HepG2 (cell line): ENCODE measurements around the gene ACSL4. TPM values are rescaled to one million over a fixed set of nuclear protein-coding genes. Genes with fewer than 3 reads are reported as not detected.
A peak's percentile ranks its signal among the peaks of the same experiment; 100 is the strongest.

ENCODE experiments used
- GATAD1 ChIP-seq: IDR thresholded peaks from 2 replicates; pipeline ENCODE4 v1.6.1; 2016; ENCODE audit warnings: missing genetic modification reagents, missing compliant biosample characterization
- HMG20B ChIP-seq: conservative IDR thresholded peaks from 2 replicates; pipeline ENCODE4 v1.6.1; 2016; ENCODE audit warnings: missing genetic modification reagents, missing compliant biosample characterization
- MEF2D ChIP-seq: sonication (generic); formaldehyde crosslinking; IDR thresholded peaks from 2 replicates; pipeline ENCODE4 v1.5.1; 2020; ENCODE audit warnings: mild to moderate bottlenecking, missing genetic modification reagents
- NFIC ChIP-seq: IDR thresholded peaks from 2 replicates; pipeline ENCODE4 v1.6.1; 2012; ENCODE audit warnings: mild to moderate bottlenecking, low read length, inconsistent platforms
- NFKBIZ ChIP-seq: IDR thresholded peaks from 2 replicates; pipeline ENCODE4 v1.6.1; 2018; ENCODE audit warnings: missing genetic modification reagents, missing compliant biosample characterization
- REXO4 ChIP-seq: sonication (generic); formaldehyde crosslinking; IDR thresholded peaks from 2 replicates; pipeline ENCODE4 v1.8.0; 2022; ENCODE audit warnings: missing genetic modification reagents, mild to moderate bottlenecking, borderline replicate concordance
- SIX1 ChIP-seq: sonication (generic); formaldehyde crosslinking; IDR thresholded peaks from 2 replicates; pipeline ENCODE4 v1.4.0; 2020; ENCODE audit warnings: missing genetic modification reagents, borderline replicate concordance
- SMARCE1 ChIP-seq: fragments of 450-650 bp; IDR thresholded peaks from 2 replicates; pipeline ENCODE4 v1.6.1; 2017; ENCODE audit warnings: borderline replicate concordance
- TOE1 ChIP-seq: sonication (generic); formaldehyde crosslinking; IDR thresholded peaks from 2 replicates; pipeline ENCODE4 v1.4.0; 2020; ENCODE audit warnings: mild to moderate bottlenecking, missing genetic modification reagents
- TOPORS ChIP-seq: sonication (generic); formaldehyde crosslinking; IDR thresholded peaks from 2 replicates; pipeline ENCODE4 v1.8.0; 2023; ENCODE audit warnings: mild to moderate bottlenecking, missing genetic modification reagents
- ZNF350 ChIP-seq: sonication (generic); formaldehyde crosslinking; IDR thresholded peaks from 2 replicates; pipeline ENCODE4 v1.4.0; 2020; ENCODE audit warnings: mild to moderate bottlenecking, low read depth, missing genetic modification reagents, borderline replicate concordance
- ZNF747 ChIP-seq: sonication (generic); formaldehyde crosslinking; IDR thresholded peaks from 2 replicates; pipeline ENCODE4 v1.8.1; 2023; ENCODE audit warnings: missing genetic modification reagents, mild to moderate bottlenecking, borderline replicate concordance
- ZNF768 ChIP-seq: sonication (generic); formaldehyde crosslinking; IDR thresholded peaks from 2 replicates; pipeline ENCODE4 v1.4.0; 2020; ENCODE audit warnings: missing genetic modification reagents
- polyA plus RNA-seq, 8 experiments: library from polyadenylated mRNA; depleted of rRNA in 3 of 8; stranded (reverse) in 7 of 8; unstranded in 1 of 8; fragments of >200 nt; fragmentation: Illumina TruSeq in 4 of 8; extraction: Trizol in 4 of 8; gene quantifications; 2 replicates each; pipeline versions ENCODE4 v1.2.1 to v1.2.3, GENCODE V29; 2011 to 2016; ENCODE audit warnings: low read depth in 4 of 8, missing spikeins in 1 of 8, mixed read lengths in 1 of 8; ENCODE audit not compliant: insufficient read depth in 1 of 8
- total RNA-seq, 5 experiments: library from RNA; depleted of rRNA; stranded (reverse); fragments of >200 nt; fragmentation: Illumina TruSeq; extraction: Trizol; gene quantifications; 2 replicates each; pipeline ENCODE4 v1.2.3, GENCODE V29; 2016; ENCODE audit warnings: low read depth in 1 of 5
- TF ChIP-seq, protein P1 (sequence below): sonication (generic); formaldehyde crosslinking; IDR thresholded peaks from 2 replicates; pipeline ENCODE4 v1.4.0; 2020; ENCODE audit warnings: missing genetic modification reagents, borderline replicate concordance
- TF ChIP-seq, protein P2 (sequence below): sonication (generic); formaldehyde crosslinking; IDR thresholded peaks from 2 replicates; pipeline ENCODE4 v1.5.0; 2020; ENCODE audit warnings: missing genetic modification reagents
- TF ChIP-seq, protein P3 (sequence below): sonication (generic); formaldehyde crosslinking; IDR thresholded peaks from 2 replicates; pipeline ENCODE4 v1.5.0; 2020; ENCODE audit warnings: mild to moderate bottlenecking, missing genetic modification reagents, moderate library complexity

The ACSL4 gene
- total and polyA plus RNA-seq, 2 of the 13 experiments (the other 11 are each of a cell fraction or from before 2014, with no cell fraction given) = 207 to 316 TPM

DNA sequence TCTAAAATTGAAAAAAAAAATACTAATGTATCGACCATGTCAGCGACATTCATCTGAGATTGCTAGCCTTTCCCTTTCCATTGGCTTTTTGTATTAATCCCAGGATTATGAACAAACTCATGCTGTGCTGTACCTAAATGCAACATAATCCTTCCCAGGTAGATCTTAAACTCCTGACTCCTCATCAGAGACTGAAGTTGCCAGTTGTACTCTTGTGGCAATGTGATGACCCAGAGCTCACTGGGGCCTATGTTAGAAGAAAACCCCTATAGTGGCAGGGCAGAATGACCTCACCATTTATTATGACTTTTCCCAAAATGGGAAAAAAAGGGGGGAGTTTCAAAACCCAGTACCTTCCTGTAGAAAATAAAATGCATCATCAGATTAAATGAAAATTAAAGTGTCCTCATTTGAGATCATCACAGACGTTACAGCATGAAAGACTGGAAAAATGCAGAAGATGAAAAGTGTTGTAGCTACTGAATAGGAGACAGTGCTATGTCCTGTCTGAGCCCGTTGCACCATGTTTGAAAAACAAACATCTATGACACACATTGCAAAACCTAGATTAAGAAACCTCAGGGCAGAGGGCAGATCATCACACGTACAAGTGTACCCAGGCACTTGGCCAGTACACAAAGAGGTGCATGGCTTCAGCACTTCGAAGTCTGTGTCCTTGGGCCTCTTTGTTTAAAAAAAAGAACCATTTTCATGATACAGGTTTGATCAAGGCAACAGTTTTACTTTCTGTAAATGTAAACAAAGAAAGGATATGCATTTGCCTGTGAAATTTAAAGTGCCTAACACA is 6.8 kb upstream of the ACSL4 start (continued):
- TF ChIP-seq, protein P1, sequence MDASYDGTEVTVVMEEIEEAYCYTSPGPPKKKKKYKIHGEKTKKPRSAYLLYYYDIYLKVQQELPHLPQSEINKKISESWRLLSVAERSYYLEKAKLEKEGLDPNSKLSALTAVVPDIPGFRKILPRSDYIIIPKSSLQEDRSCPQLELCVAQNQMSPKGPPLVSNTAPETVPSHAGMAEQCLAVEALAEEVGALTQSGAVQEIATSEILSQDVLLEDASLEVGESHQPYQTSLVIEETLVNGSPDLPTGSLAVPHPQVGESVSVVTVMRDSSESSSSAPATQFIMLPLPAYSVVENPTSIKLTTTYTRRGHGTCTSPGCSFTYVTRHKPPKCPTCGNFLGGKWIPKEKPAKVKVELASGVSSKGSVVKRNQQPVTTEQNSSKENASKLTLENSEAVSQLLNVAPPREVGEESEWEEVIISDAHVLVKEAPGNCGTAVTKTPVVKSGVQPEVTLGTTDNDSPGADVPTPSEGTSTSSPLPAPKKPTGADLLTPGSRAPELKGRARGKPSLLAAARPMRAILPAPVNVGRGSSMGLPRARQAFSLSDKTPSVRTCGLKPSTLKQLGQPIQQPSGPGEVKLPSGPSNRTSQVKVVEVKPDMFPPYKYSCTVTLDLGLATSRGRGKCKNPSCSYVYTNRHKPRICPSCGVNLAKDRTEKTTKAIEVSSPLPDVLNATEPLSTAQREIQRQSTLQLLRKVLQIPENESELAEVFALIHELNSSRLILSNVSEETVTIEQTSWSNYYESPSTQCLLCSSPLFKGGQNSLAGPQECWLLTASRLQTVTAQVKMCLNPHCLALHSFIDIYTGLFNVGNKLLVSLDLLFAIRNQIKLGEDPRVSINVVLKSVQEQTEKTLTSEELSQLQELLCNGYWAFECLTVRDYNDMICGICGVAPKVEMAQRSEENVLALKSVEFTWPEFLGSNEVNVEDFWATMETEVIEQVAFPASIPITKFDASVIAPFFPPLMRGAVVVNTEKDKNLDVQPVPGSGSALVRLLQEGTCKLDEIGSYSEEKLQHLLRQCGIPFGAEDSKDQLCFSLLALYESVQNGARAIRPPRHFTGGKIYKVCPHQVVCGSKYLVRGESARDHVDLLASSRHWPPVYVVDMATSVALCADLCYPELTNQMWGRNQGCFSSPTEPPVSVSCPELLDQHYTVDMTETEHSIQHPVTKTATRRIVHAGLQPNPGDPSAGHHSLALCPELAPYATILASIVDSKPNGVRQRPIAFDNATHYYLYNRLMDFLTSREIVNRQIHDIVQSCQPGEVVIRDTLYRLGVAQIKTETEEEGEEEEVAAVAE (CRISPR knock-in tag) = no peak
- TF ChIP-seq GATAD1 (CRISPR knock-in tag) (no peak), HMG20B (CRISPR knock-in tag) (peak; percentile 86), NFIC (peak; percentile 98), SMARCE1 (no peak), ZNF747 (CRISPR knock-in tag) (no peak), SIX1 (CRISPR knock-in tag) (peak; percentile 66; the same call in 1 of the 2 replicates), REXO4 (CRISPR knock-in tag) (no peak), TOE1 (no peak), ZNF350 (CRISPR knock-in tag) (no peak), TOPORS (CRISPR knock-in tag) (0 out of 2 replicates have a peak, but pooled peaks have one; percentile 35), ZNF768 (no peak), MEF2D (CRISPR knock-in tag) (peak; percentile 80; the same call in 1 of the 2 replicates), NFKBIZ (peak; percentile 95; the same call in 1 of the 2 replicates)
- TF ChIP-seq, protein P2, sequence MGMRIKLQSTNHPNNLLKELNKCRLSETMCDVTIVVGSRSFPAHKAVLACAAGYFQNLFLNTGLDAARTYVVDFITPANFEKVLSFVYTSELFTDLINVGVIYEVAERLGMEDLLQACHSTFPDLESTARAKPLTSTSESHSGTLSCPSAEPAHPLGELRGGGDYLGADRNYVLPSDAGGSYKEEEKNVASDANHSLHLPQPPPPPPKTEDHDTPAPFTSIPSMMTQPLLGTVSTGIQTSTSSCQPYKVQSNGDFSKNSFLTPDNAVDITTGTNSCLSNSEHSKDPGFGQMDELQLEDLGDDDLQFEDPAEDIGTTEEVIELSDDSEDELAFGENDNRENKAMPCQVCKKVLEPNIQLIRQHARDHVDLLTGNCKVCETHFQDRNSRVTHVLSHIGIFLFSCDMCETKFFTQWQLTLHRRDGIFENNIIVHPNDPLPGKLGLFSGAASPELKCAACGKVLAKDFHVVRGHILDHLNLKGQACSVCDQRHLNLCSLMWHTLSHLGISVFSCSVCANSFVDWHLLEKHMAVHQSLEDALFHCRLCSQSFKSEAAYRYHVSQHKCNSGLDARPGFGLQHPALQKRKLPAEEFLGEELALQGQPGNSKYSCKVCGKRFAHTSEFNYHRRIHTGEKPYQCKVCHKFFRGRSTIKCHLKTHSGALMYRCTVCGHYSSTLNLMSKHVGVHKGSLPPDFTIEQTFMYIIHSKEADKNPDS (CRISPR knock-in tag) = no peak
- TF ChIP-seq, protein P3, sequence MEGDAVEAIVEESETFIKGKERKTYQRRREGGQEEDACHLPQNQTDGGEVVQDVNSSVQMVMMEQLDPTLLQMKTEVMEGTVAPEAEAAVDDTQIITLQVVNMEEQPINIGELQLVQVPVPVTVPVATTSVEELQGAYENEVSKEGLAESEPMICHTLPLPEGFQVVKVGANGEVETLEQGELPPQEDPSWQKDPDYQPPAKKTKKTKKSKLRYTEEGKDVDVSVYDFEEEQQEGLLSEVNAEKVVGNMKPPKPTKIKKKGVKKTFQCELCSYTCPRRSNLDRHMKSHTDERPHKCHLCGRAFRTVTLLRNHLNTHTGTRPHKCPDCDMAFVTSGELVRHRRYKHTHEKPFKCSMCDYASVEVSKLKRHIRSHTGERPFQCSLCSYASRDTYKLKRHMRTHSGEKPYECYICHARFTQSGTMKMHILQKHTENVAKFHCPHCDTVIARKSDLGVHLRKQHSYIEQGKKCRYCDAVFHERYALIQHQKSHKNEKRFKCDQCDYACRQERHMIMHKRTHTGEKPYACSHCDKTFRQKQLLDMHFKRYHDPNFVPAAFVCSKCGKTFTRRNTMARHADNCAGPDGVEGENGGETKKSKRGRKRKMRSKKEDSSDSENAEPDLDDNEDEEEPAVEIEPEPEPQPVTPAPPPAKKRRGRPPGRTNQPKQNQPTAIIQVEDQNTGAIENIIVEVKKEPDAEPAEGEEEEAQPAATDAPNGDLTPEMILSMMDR (CRISPR knock-in tag) = no peak
